Gastroesophageal sphincter (tissue), 4 donors: Measurements from ENCODE around the gene TRPM5. TPM values are rescaled to one million over a fixed set of nuclear protein-coding genes. Genes with fewer than 3 reads are reported as not detected.

ENCODE experiments used
- ATAC-seq: fragments of 150-250 bp; one replicate; pipeline ENCODE4 v1.9.1; 2016; ENCODE audit warnings: mild to moderate bottlenecking, moderate library complexity
- H3K27ac ChIP-seq, 4 donors: fragments of 200-600 bp; sonication (generic) in 3 of 4; 1 replicate in 3 of 4; 2 replicates in 1 of 4; pipeline ENCODE4 v1.5.1; 2016 to 2019
- H3K27me3 ChIP-seq: fragments of 200-600 bp; sonication (generic); one replicate; pipeline ENCODE4 v1.5.1; 2019
- H3K36me3 ChIP-seq, 2 donors: fragments of 200-600 bp; sonication (generic); one replicate each; pipeline ENCODE4 v1.5.1; 2019; ENCODE audit warnings: control low read depth in 1 of 2
- H3K4me1 ChIP-seq, 3 donors: fragments of 200-600 bp; sonication (generic); 1 replicate in 2 of 3; 2 replicates in 1 of 3; pipeline ENCODE4 v1.5.1; 2016 to 2019; ENCODE audit warnings: control low read depth in 2 of 3
- H3K4me3 ChIP-seq, 2 donors: fragments of 200-600 bp; sonication (generic); one replicate each; pipeline ENCODE4 v1.5.1; 2019; ENCODE audit warnings: mild to moderate bottlenecking in 1 of 2, moderate library complexity in 1 of 2
- H3K9me3 ChIP-seq, 3 donors: fragments of 200-600 bp; sonication (generic); one replicate each; pipeline ENCODE4 v1.5.1; 2017 to 2019; ENCODE audit warnings: control low read depth in 2 of 3
- CTCF ChIP-seq, 4 experiments: fragments of 200-600 bp in 2 of 4; fragments of 450-650 bp in 2 of 4; sonication (generic) in 1 of 4; IDR thresholded peaks; one replicate each; pipeline ENCODE4 v1.5.1; 2017 to 2019; ENCODE audit warnings: antibody characterized with exemption in 4 of 4, mild to moderate bottlenecking in 2 of 4, moderate library complexity in 2 of 4
- EP300 ChIP-seq: sonication (generic); formaldehyde crosslinking; IDR thresholded peaks from one replicate; pipeline ENCODE4 v1.6.1; 2017; ENCODE audit warnings: antibody characterized with exemption, mild to moderate bottlenecking
- POLR2A ChIP-seq, 2 donors: fragments of 450-650 bp; IDR thresholded peaks; one replicate each; pipeline ENCODE4 v1.6.1; 2017; ENCODE audit warnings: antibody characterized with exemption in 2 of 2, mild to moderate bottlenecking in 2 of 2, moderate library complexity in 1 of 2
- POLR2AphosphoS5 ChIP-seq: sonication (generic); formaldehyde crosslinking; IDR thresholded peaks from one replicate; pipeline ENCODE4 v1.6.1; 2017; ENCODE audit warnings: antibody characterized with exemption
- WGBS, 2 donors: methylation state at CpG; one replicate each; pipeline ENCODE4 v1.1.5; 2018; ENCODE audit warnings: low coverage in 1 of 2; 5-methylcytosine and 5-hydroxymethylcytosine counted together
- total RNA-seq, 4 donors: library from RNA; depleted of rRNA; stranded (reverse); fragments of >200 nt; gene quantifications; one replicate each; pipeline ENCODE4 v1.1.0, GENCODE V29; 2016

TRPM5 gene
- total RNA-seq, 4 donors from 2014 or later = not detected

DNA sequence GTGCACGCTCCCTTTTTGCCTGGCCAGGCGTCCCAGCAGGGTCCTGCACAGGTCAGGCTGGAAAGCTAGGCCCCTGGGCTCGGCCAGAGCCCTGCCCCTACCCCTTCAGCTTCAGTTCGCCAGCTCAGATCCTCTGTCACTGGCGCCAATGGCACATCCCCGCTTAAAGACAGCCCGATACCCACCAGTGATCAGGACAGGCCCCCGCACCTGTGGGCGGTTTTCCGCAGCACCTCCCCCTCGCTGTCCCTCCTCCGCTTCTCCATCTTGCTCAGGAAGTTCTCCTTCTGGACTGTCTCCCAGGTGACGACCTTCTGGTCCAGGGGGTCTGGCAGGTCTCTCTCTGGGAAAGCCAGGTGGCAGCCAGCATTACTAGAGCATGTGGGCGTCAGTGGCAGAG, 37.9 kb downstream of the TRPM5 start:
- WGBS, 2 donors = 81% methylated on average over 4 of the region's 14 CpGs; no CpG with 5 or more reads in 1 of the 2 donors
- Histone ChIP-seq H3K4me1 (peaks cover 0 to 13% (median 9%) of the 10 kb centered on the region in 3 donors), H3K27ac (no peak overlapping the region), H3K27me3 (no peaks in the 10 kb centered on the region), H3K4me3 (no peak overlapping the region), H3K36me3 (peaks cover 0 to 27% of the 10 kb centered on the region in 2 donors), H3K9me3 (no peaks in the 10 kb centered on the region)
- TF ChIP-seq EP300 (no peak), POLR2A (IDR thresholded peaks at IDR 0.05) (no peak), POLR2AphosphoS5 (no peak), CTCF (IDR thresholded peaks at IDR 0.05) (no peak)
- ATAC-seq = no peak

- Histone ChIP-seq H3K27ac (no peak overlapping the region), H3K27me3 (no peaks in the 10 kb centered on the region), H3K9me3 (no peaks in the 10 kb centered on the region), H3K36me3 (peaks cover 0 to 27% of the 10 kb centered on the region in 2 donors), H3K4me1 (peaks cover 0 to 19% (median 13%) of the 10 kb centered on the region in 3 donors), H3K4me3 (no peak overlapping the region)
- TF ChIP-seq CTCF (IDR thresholded peaks at IDR 0.05) = no peak
- no peak for TF ChIP-seq POLR2AphosphoS5
- TF ChIP-seq EP300 = no peak
- TF ChIP-seq POLR2A (IDR thresholded peaks at IDR 0.05) = no peak
- ATAC-seq = no peak
- 100% methylated on average over 2 of the region's 12 CpGs; no CpG with 5 or more reads in 1 of the 2 donors for WGBS, 2 donors
Observed at GRCh38 chr11:2404735-2405196, 39.5 kb downstream of the TRPM5 start.

- Histone ChIP-seq H3K4me3 (no peak overlapping the region), H3K27ac (no peak overlapping the region), H3K36me3 (peaks cover 0 to 35% of the 10 kb centered on the region in 2 donors), H3K4me1 (peaks cover 0 to 34% (median 24%) of the 10 kb centered on the region in 3 donors), H3K9me3 (no peaks in the 10 kb centered on the region), H3K27me3 (no peaks in the 10 kb centered on the region)
- ATAC-seq = no peak
- WGBS, 2 donors = 65% methylated on average over 5 of the region's 31 CpGs; no CpG with 5 or more reads in 1 of the 2 donors
- no peak for TF ChIP-seq EP300
- no peak for TF ChIP-seq POLR2A (IDR thresholded peaks at IDR 0.05)
- TF ChIP-seq CTCF (IDR thresholded peaks at IDR 0.05) = no peak
- TF ChIP-seq POLR2AphosphoS5 = no peak
Observed at GRCh38 chr11:2402890-2403645, 41.2 kb downstream of the TRPM5 start.

DNA sequence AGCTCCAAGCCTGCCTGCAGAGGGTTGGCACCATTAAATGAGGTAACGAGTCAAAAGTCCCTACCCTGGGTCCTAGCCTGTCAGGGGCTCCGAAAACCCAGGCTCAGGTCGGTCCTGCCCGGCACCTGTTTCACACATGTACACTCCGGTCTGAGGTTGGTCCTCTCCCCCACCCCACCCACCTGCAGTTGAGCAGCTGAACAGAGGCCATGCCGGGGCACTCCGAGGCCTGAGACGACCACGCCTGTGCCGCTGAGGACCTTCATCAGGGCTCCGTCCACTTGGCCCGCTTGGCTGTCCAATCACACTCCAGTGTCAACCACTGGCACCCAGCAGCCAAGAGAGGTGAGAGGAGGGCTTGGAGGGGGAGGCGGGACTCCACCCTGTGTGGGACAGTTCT, 42.2 kb downstream of the TRPM5 start:
- H3K36me3 ChIP-seq = peaks cover 0 to 45% of the 10 kb centered on the region in 2 donors
- no peaks in the 10 kb centered on the region for H3K9me3 ChIP-seq
- ATAC-seq = no peak
- 60% methylated on average over 1 of the region's 13 CpGs; no CpG with 5 or more reads in 1 of the 2 donors for WGBS, 2 donors
- peak overlapping the region in 1 of 4 donors; percentile 98 for H3K27ac ChIP-seq
- H3K27me3 ChIP-seq = no peaks in the 10 kb centered on the region
- H3K4me3 ChIP-seq = peak overlapping the region in 1 of 2 donors; percentile 92
- TF ChIP-seq CTCF (IDR thresholded peaks at IDR 0.05) (no peak), EP300 (no peak), POLR2AphosphoS5 (no peak), POLR2A (IDR thresholded peaks at IDR 0.05) (no peak)
- peaks cover 0 to 34% (median 24%) of the 10 kb centered on the region in 3 donors for H3K4me1 ChIP-seq
